Measurements from ENCODE around the gene FAM98B.

The FAM98B gene

DNA sequence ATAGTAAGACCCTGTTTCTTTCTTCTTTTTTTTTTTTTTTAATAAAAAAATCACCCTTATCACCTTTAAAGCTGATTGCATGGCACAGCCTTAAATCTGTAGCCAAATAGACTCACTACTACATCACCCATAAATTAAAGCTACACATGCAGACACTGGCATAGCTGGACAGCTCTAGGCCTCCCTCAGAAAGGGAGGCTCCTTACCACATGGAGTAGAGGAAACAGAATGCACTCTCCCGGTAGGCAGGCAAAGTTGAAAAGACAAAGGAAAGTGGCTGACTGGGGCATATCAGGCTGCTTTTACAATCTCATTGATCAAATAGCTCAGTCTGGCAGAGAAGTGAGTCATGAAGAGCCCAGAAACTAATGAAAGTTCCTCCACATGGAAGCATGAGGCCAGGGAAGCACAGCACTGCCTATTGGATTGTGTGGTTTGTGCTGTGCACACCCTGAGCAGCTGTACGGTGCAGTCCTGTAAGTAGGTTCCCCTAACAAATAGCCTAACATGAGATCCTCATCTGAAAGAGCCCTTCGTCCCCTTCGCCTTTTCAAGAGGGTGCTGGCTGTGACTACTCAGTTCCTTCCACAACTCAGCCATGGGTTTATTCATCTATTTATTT is 32.7 kb upstream of the FAM98B start:
- no peak for ATAC-seq
- no peak for TF ChIP-seq POU6F1 (CRISPR knock-in tag; IDR thresholded peaks at IDR 0.05; ENCODE audit: borderline replicate concordance, low read depth)
- TF ChIP-seq ZFP3 (CRISPR knock-in tag; IDR thresholded peaks at IDR 0.05): no peak
- TF ChIP-seq, protein P1, sequence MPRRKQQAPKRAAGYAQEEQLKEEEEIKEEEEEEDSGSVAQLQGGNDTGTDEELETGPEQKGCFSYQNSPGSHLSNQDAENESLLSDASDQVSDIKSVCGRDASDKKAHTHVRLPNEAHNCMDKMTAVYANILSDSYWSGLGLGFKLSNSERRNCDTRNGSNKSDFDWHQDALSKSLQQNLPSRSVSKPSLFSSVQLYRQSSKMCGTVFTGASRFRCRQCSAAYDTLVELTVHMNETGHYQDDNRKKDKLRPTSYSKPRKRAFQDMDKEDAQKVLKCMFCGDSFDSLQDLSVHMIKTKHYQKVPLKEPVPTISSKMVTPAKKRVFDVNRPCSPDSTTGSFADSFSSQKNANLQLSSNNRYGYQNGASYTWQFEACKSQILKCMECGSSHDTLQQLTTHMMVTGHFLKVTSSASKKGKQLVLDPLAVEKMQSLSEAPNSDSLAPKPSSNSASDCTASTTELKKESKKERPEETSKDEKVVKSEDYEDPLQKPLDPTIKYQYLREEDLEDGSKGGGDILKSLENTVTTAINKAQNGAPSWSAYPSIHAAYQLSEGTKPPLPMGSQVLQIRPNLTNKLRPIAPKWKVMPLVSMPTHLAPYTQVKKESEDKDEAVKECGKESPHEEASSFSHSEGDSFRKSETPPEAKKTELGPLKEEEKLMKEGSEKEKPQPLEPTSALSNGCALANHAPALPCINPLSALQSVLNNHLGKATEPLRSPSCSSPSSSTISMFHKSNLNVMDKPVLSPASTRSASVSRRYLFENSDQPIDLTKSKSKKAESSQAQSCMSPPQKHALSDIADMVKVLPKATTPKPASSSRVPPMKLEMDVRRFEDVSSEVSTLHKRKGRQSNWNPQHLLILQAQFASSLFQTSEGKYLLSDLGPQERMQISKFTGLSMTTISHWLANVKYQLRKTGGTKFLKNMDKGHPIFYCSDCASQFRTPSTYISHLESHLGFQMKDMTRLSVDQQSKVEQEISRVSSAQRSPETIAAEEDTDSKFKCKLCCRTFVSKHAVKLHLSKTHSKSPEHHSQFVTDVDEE (CRISPR knock-in tag; IDR thresholded peaks at IDR 0.05): no peak
- no peak for TF ChIP-seq ARNTL (CRISPR knock-in tag; IDR thresholded peaks at IDR 0.05; ENCODE audit: borderline replicate concordance, low read depth)
- no peak for TF ChIP-seq TCF4 (CRISPR knock-in tag; IDR thresholded peaks at IDR 0.05; ENCODE audit: borderline replicate concordance)
- no peak for TF ChIP-seq ISL1 (CRISPR knock-in tag; IDR thresholded peaks at IDR 0.05)
- no peak for TF ChIP-seq BACH2 (CRISPR knock-in tag; IDR thresholded peaks at IDR 0.05; ENCODE audit: borderline replicate concordance)
- TF ChIP-seq OSR1 (CRISPR knock-in tag; IDR thresholded peaks at IDR 0.05): no peak
- no peak for TF ChIP-seq TOX (CRISPR knock-in tag; IDR thresholded peaks at IDR 0.05; ENCODE audit: borderline replicate concordance)
- TF ChIP-seq GLIS3 (CRISPR knock-in tag; IDR thresholded peaks at IDR 0.05): no peak
- no peak for TF ChIP-seq ZNF70 (CRISPR knock-in tag; IDR thresholded peaks at IDR 0.05)

DNA sequence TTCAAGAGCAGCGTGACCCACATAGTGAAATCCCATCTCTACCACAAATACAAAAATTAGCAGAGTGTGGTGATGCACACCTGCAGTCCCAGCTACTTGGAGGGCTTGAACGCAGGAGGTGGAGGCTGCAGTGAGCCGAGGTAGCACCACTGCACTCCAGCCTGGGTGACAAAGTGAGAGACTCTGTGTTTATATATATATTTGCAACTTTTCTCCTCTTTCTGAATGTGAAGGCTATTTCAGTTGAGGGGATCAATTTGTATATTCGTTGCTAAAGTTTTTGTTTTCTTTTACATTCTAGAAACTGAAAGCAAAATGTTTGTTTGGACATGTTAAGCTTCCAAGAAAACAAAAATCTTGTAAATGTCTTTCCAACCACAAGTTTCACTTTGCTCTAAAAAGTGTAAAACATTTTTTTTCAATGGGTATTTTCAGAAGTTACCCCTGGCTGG is 29.8 kb upstream of the FAM98B start:
- ATAC-seq: no peak
- TF ChIP-seq, protein P1 (CRISPR knock-in tag; IDR thresholded peaks at IDR 0.05): no peak
- TF ChIP-seq ZFP3 (CRISPR knock-in tag; IDR thresholded peaks at IDR 0.05) (no peak), ZFP30 (CRISPR knock-in tag; IDR thresholded peaks at IDR 0.05) (no peak), ZNF565 (CRISPR knock-in tag; conservative IDR thresholded peaks at IDR 0.05; ENCODE audit: low read depth) (no peak), SNAI2 (CRISPR knock-in tag; IDR thresholded peaks at IDR 0.05) (no peak), ZNF70 (CRISPR knock-in tag; IDR thresholded peaks at IDR 0.05) (no peak), ZC3H10 (CRISPR knock-in tag; IDR thresholded peaks at IDR 0.05) (no peak), TCF4 (CRISPR knock-in tag; IDR thresholded peaks at IDR 0.05; ENCODE audit: borderline replicate concordance) (no peak), ZNF8 (CRISPR knock-in tag; IDR thresholded peaks at IDR 0.05) (no peak), OSR1 (CRISPR knock-in tag; IDR thresholded peaks at IDR 0.05) (no peak), BACH2 (CRISPR knock-in tag; IDR thresholded peaks at IDR 0.05; ENCODE audit: borderline replicate concordance) (no peak)
- TF ChIP-seq, protein P2, sequence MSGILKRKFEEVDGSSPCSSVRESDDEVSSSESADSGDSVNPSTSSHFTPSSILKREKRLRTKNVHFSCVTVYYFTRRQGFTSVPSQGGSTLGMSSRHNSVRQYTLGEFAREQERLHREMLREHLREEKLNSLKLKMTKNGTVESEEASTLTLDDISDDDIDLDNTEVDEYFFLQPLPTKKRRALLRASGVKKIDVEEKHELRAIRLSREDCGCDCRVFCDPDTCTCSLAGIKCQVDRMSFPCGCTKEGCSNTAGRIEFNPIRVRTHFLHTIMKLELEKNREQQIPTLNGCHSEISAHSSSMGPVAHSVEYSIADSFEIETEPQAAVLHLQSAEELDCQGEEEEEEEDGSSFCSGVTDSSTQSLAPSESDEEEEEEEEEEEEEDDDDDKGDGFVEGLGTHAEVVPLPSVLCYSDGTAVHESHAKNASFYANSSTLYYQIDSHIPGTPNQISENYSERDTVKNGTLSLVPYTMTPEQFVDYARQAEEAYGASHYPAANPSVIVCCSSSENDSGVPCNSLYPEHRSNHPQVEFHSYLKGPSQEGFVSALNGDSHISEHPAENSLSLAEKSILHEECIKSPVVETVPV (CRISPR knock-in tag; IDR thresholded peaks at IDR 0.05): no peak

GRCh38 chr15:38425269-38425668 is 28.7 kb upstream of the FAM98B start:
- TF ChIP-seq, protein P2 (CRISPR knock-in tag; IDR thresholded peaks at IDR 0.05): no peak
- TF ChIP-seq ZFP3 (CRISPR knock-in tag; IDR thresholded peaks at IDR 0.05): no peak
- TF ChIP-seq SNAI2 (CRISPR knock-in tag; IDR thresholded peaks at IDR 0.05): no peak
- TF ChIP-seq CSDC2 (CRISPR knock-in tag; IDR thresholded peaks at IDR 0.05): no peak
- no peak for TF ChIP-seq ARNTL (CRISPR knock-in tag; IDR thresholded peaks at IDR 0.05; ENCODE audit: borderline replicate concordance, low read depth)
- ATAC-seq: no peak
